ENCODE measurements around the gene SYNGAP1. TPM values are rescaled to one million over a fixed set of nuclear protein-coding genes. Genes with fewer than 3 reads are reported as not detected.
"Not testable (repeated sequence)": the region's sequence is repeated elsewhere in the genome, so short reads cannot be mapped to it uniquely, and the experiment has no call there.

SYNGAP1 gene
- total RNA-seq, 1 donor from 2014 or later, result 14.1 TPM

DNA sequence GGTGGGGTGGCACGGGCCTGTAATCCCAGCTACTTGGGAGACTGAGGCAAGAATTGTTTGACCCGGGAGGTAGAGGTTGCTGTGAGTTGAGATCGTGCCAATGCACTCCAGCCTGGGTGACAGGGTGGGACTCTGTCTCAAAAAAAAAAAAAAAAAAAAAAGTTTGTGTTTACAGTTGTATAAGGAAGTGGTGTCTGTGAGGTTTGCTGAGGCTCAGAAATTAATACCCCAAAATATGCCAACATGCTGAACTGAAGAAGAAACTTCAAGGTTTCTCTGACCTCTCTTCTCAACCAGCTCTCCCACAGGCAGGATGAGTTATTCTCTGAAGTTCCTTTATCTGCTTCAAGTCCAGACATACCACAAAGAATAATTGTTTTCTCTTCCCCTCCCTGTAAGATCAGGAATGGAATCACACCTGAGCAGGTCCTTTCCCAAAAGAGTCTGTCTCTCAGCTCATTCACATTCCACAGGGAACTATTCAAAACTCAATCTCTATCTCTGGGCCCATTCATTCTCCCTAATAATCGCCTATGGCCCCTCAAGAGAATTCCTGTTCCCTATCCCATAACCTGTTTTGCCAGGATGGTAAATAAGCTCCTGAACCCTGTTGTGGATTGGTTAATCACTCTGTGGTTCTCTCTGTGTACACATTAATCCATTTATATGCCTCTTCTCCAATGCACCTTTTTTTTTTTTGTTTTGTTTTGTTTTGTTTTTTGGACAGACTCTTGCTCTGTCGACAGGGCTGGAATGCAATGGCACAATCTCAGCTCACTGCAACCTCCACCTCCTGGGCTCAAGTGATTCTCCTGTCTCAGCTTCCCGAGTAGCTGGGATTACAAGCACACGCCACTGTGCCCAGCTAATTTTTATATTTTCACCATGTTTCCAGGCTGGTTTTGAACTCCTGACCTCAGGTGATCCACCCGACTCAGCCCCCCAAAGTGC lies 45.6 kb upstream of the SYNGAP1 start:
- no peaks in the 10 kb centered on the region for H3K36me3 Mint-ChIP-seq
- TF ChIP-seq EZH2 (IDR thresholded peaks at IDR 0.05) (no peak), CTCF (IDR thresholded peaks at IDR 0.05) (no peak), EZH2phosphoT487 (IDR thresholded peaks at IDR 0.05) (no peak)
- Histone ChIP-seq H3K9ac (no peak overlapping the region), H3K4me2 (no peak overlapping the region), H4K20me1 (ENCODE audit: low read depth) (no peaks in the 10 kb centered on the region), H2AFZ (replicated peaks) (no peak overlapping the region), H3F3A (ENCODE audit: low read depth) (peaks cover 22% of the 10 kb centered on the region), H3K27ac (no peak overlapping the region), H3K27me3 (no peaks in the 10 kb centered on the region), H3K9me3 (ENCODE audit: low read depth) (no peaks in the 10 kb centered on the region), H3K4me3 (no peak overlapping the region), H3K79me2 (ENCODE audit: low read depth) (no peaks in the 10 kb centered on the region), H3K36me3 (no peaks in the 10 kb centered on the region), H3K4me1 (peaks cover 14% of the 10 kb centered on the region)
- DNase-seq (ENCODE audit: low spot score), result no peak
- H3K4me1 Mint-ChIP-seq, result peaks cover 20% of the 10 kb centered on the region
- no peaks in the 10 kb centered on the region for H3K9me3 Mint-ChIP-seq
- H3K27me3 Mint-ChIP-seq (ENCODE audit: insufficient read depth, low read depth), result no peaks in the 10 kb centered on the region
- H3K4me3 Mint-ChIP-seq, result no peak overlapping the region
- no peak overlapping the region for H3K27ac Mint-ChIP-seq

DNA sequence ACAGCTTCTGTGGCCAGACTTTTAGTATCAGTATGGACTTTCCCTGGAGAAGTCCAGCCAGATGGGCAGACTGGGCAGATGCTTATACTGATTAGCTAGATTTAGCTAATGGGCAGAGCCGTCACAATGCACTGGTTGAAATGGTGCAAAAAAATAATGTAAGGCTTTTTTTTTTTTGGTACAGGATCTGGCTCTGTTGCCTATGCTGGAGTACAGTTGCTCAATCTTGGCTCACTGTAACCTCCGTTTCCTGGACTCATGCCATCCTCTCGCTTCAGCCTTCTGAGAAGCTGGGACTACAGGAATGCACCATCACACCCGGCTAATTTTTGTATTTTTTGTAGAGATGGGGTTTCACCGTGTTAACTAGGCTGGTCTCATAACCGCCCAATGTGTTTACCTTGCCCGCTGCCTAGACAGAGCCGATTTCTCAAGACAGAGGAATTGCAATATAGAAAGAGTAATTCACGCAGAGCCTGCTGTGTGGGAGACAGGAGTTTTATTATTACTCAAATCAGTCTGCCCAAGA lies 44.7 kb upstream of the SYNGAP1 start:
- peaks cover 14% of the 10 kb centered on the region for H3K4me1 ChIP-seq
- H3K9me3 ChIP-seq (ENCODE audit: low read depth), result no peaks in the 10 kb centered on the region
- no peak overlapping the region for H3K4me2 ChIP-seq
- peaks cover 22% of the 10 kb centered on the region for H3F3A ChIP-seq (ENCODE audit: low read depth)
- H3K27ac ChIP-seq, result no peak overlapping the region
- H3K79me2 ChIP-seq (ENCODE audit: low read depth), result no peaks in the 10 kb centered on the region
- H4K20me1 ChIP-seq (ENCODE audit: low read depth), result no peaks in the 10 kb centered on the region
- TF ChIP-seq EZH2 (IDR thresholded peaks at IDR 0.05) (no peak), CTCF (IDR thresholded peaks at IDR 0.05) (no peak)
- Mint-ChIP-seq H3K27me3 (ENCODE audit: insufficient read depth, low read depth) (no peaks in the 10 kb centered on the region), H3K9me3 (no peaks in the 10 kb centered on the region), H3K36me3 (no peaks in the 10 kb centered on the region), H3K4me1 (peaks cover 20% of the 10 kb centered on the region), H3K27ac (no peak overlapping the region), H3K4me3 (no peak overlapping the region)
- H2AFZ ChIP-seq (replicated peaks), result no peak overlapping the region
- no peaks in the 10 kb centered on the region for H3K36me3 ChIP-seq
- H3K27me3 ChIP-seq, result no peaks in the 10 kb centered on the region
- DNase-seq (ENCODE audit: low spot score), result no peak
- H3K4me3 ChIP-seq, result no peak overlapping the region
- H3K9ac ChIP-seq, result no peak overlapping the region

- Histone ChIP-seq H3F3A (ENCODE audit: low read depth) (peaks cover 13% of the 10 kb centered on the region), H4K20me1 (ENCODE audit: low read depth) (no peaks in the 10 kb centered on the region), H3K9ac (no peak overlapping the region), H3K27ac (no peak overlapping the region), H3K79me2 (ENCODE audit: low read depth) (no peaks in the 10 kb centered on the region), H3K4me3 (no peak overlapping the region), H3K27me3 (no peaks in the 10 kb centered on the region), H3K4me1 (peaks cover 12% of the 10 kb centered on the region), H3K36me3 (no peaks in the 10 kb centered on the region), H2AFZ (replicated peaks) (no peak overlapping the region), H3K9me3 (ENCODE audit: low read depth) (no peaks in the 10 kb centered on the region), H3K4me2 (no peak overlapping the region)
- Mint-ChIP-seq H3K4me1 (peaks cover 17% of the 10 kb centered on the region), H3K27ac (no peak overlapping the region), H3K36me3 (no peaks in the 10 kb centered on the region), H3K4me3 (no peak overlapping the region), H3K9me3 (no peaks in the 10 kb centered on the region), H3K27me3 (ENCODE audit: insufficient read depth, low read depth) (no peaks in the 10 kb centered on the region)
- no peak for DNase-seq (ENCODE audit: low spot score)
- TF ChIP-seq CTCF (IDR thresholded peaks at IDR 0.05), result no peak
- no peak for TF ChIP-seq EZH2phosphoT487 (IDR thresholded peaks at IDR 0.05)
- no peak for TF ChIP-seq EZH2 (IDR thresholded peaks at IDR 0.05)
These were observed 42.7 kb upstream of the SYNGAP1 start for GRCh38 chr6:33377171-33377570.

DNA sequence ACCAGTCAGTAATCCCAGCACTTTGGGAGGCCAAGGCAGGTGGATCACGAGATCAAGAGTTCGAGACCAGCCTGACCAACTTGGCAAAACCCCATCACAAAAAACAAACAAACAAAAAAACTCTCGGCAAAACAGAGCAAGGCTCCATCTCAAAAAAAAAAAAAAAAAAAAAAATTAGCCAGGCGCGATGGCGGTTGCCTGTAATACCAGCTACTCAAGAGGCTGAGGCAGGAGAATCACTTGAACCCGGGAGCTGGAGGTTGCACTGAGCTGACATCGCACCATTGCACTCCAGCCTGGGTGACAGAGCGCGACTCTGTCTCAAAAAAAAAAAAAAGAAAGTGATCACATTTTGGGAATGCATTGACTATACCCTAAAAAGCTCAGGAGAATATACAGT lies 40.7 kb upstream of the SYNGAP1 start:
- H4K20me1 ChIP-seq (ENCODE audit: low read depth); H3K4me3 Mint-ChIP-seq; H3K27me3 ChIP-seq; DNase-seq (ENCODE audit: low spot score); H3K4me1 ChIP-seq; H3K4me2 ChIP-seq; H3K9me3 Mint-ChIP-seq; H3K36me3 Mint-ChIP-seq; H3K9me3 ChIP-seq (ENCODE audit: low read depth); H3K4me1 Mint-ChIP-seq; H3F3A ChIP-seq (ENCODE audit: low read depth); H3K79me2 ChIP-seq (ENCODE audit: low read depth); H3K27ac Mint-ChIP-seq; H3K4me3 ChIP-seq; H2AFZ ChIP-seq (replicated peaks); H3K36me3 ChIP-seq; H3K27ac ChIP-seq; H3K9ac ChIP-seq; H3K27me3 Mint-ChIP-seq (ENCODE audit: insufficient read depth, low read depth): not testable (repeated sequence)
